VCaP (cell line): ENCODE results near the gene ARHGAP4.

ENCODE experiments used
- H3K27ac ChIP-seq: fragments of 450-650 bp; 2 replicates; pipeline ENCODE4 v1.5.1; 2017
- CTCF ChIP-seq: fragments of 450-650 bp; conservative IDR thresholded peaks from 2 replicates; pipeline ENCODE4 v1.5.1; 2017; ENCODE audit warnings: mild to moderate bottlenecking, moderate library complexity

The ARHGAP4 gene

GRCh38 chrX:153897899-153898298 lies 28.2 kb downstream of the ARHGAP4 start:
- no peak overlapping the region for H3K27ac ChIP-seq
- TF ChIP-seq CTCF = no peak

- TF ChIP-seq CTCF = no peak
- H3K27ac ChIP-seq = no peak overlapping the region
These were observed 36.9 kb downstream of the ARHGAP4 start for GRCh38 chrX:153889123-153889522.

- no peak for TF ChIP-seq CTCF
- H3K27ac ChIP-seq = no peak overlapping the region
These were observed 37.7 kb downstream of the ARHGAP4 start for GRCh38 chrX:153888344-153888743.

DNA sequence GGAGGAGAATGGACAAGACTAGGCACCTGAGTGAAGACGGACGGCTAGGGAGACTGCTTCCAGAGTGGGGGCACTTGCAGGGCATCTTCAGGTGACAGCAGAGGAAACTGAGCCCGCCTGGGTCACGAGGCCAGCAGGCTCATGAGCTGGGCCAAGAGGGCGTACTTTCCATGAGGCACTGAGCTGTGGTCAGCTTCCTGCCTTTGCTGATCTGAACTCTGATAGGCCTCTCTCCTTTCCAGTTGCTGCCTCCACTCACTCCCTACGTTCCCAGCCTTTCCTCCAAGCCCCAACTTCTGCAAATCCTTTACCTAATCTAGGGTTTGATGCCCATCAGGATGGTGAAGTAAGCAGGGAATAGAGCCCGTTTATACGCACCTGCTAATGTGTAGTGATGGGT lies 38.7 kb downstream of the ARHGAP4 start:
- H3K27ac ChIP-seq = no peak overlapping the region
- TF ChIP-seq CTCF = no peak

DNA sequence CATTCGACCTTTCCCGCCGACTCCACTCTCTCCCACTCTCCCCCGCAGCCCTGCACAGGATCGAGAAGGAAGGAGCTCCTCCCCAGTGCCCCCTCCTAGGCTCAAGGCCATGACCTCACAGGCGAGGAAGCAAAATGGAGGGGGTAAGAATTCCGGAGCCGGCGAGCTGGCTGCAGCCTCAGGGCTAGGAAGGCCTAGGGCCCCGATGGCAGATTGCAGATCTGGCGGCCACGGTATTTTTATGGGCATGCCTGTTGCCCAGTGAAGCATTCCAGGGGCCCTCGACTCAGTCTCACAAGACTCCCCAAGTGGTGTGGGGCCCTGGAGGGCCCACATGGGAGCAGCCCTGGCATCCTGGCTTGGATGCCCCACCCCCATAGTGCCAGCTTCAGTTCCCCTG lies 39.1 kb downstream of the ARHGAP4 start:
- TF ChIP-seq CTCF = no peak

GRCh38 chrX:153885968-153886903 lies 39.8 kb downstream of the ARHGAP4 start, which contains the start of gene L1CAM:
Gene L1CAM (minus strand): TSS chrX:153886173. CDS start chrX:153875836, 10,337 bp downstream.
- no peak within 1 kb of the TSS; the same call in 1 of the 2 replicates for H3K27ac ChIP-seq
- no peak for TF ChIP-seq CTCF

More for the DNA sequence above, 39.1 kb downstream of the ARHGAP4 start:
- H3K27ac ChIP-seq = no peak overlapping the region

DNA sequence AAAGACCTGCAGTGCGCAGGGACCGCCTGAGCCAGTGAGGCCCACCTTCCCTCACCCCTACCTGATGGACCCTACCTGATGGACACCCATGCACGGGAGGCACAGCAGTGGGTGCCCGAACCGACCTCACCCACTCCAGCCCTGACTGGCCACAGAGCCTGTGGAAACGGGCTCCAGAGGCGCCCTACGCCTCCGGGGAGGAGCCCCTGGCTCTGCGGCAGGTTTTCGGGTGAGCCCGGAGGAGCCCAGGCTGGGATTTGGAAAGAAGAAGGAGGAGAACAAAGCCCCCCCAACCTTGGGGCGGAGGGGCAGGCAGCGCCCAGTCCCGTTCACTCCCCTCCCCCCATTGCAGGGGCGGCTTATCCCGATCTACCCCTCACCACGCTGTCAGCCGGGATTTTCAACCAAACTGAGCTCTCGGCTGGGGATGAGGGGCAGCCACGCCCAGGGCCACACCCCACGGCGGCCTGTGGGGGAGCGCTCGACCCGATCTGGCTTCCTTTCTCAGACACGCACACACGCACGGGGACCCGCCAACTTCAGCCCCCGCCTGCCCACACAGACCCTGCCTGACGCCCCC lies 40.8 kb downstream of the ARHGAP4 start:
- H3K27ac ChIP-seq = no peak overlapping the region; the same call in 1 of the 2 replicates
- TF ChIP-seq CTCF = no peak
